ENCODE measurements around the gene LRIT3.
A peak's percentile ranks its signal among the peaks of the same experiment; 100 is the strongest.

The LRIT3 gene, protein sequence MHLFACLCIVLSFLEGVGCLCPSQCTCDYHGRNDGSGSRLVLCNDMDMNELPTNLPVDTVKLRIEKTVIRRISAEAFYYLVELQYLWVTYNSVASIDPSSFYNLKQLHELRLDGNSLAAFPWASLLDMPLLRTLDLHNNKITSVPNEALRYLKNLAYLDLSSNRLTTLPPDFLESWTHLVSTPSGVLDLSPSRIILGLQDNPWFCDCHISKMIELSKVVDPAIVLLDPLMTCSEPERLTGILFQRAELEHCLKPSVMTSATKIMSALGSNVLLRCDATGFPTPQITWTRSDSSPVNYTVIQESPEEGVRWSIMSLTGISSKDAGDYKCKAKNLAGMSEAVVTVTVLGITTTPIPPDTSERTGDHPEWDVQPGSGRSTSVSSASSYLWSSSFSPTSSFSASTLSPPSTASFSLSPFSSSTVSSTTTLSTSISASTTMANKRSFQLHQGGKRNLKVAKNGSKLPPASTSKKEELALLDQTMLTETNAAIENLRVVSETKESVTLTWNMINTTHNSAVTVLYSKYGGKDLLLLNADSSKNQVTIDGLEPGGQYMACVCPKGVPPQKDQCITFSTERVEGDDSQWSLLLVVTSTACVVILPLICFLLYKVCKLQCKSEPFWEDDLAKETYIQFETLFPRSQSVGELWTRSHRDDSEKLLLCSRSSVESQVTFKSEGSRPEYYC

DNA sequence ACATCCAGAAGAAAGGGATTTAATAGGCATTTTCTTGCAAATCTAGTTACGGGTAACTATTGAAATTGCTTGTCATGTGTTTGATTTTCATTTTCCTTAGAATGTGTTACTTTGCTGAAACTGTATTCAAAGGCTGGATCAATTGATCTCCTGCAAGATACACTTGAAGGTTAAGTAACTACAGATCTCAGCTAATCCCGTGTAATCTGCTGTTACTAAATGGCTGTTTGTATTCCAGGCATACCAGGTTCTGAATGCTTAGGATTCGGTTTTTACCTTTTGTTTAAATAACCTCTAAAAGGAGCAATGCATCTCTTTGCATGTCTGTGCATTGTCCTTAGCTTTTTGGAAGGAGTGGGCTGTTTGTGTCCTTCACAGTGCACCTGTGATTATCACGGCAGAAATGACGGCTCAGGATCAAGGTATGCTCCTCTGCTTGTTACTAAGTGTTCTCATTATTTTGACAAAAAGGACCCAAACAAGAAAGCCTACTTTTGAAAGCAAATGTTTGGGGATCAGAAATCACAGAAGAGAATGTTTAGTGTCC lies at the start of gene LRIT3:
Gene LRIT3, plus strand, starts transcription at position 212 of the 547 bp plus-strand sequence. Its CDS starts 95 bp downstream, at position 307.
- no peak for DNase-seq

DNA sequence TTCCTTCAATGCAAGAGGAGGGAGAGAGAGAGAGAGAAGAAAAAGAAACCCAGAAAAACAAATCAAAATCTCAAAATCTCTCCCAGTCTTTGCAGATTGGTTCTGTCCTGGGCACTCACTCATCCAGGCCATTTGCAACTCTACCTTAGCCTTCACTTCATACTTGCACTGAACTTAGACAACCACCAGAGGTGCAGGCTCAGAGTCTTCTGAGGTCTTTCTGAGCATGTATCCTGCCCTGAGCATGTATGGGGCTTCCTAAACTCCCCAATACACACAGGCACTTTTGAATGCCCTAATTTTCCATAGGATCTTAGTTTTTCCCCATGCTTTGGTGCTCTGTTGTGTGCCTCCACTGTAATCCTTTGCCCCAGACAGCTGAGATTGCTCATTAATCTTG lies 49.0 kb upstream of the LRIT3 start:
- no peak for DNase-seq

- no peak for DNase-seq
Observed at GRCh38 chr4:109801099-109801789, 46.7 kb upstream of the LRIT3 start.

- no peak for DNase-seq
Observed at GRCh38 chr4:109801895-109802319, 46.0 kb upstream of the LRIT3 start, which contains the start of gene CFI. Gene CFI (minus strand): TSS chr4:109801999. CDS start chr4:109801971, 28 bp downstream.

DNA sequence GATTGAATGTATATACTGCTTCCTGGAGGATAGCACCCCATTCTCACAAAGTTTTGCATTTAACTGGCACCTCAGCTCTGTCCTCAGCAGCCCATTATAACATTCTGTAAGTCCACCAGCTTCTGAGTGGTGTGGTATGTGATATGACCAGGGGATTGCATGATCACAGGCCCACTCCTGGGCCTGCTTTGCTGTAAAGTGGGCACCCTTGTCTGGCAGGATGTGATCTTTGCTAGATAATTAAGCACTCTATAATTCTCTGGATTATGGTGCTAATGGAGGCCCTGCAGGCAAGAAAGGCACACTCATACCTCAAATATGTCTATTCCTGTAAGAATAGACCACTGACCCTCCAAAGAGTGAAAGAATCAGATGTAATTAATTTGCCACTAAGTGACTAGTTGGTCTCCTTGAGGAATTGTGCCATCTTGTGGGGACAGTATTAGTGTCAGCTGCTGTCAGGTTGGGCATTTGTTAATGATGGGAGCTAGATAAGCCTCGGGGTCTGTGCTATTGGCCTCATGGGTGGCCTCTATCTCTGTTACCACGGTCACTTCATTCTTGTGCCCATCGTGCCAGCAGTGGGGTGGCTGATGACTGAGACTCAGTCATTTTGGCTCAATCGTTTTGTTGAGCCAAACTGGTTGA lies 43.9 kb upstream of the LRIT3 start:
- DNase-seq: peak in 4 of 56 donors; percentile 0 to 6 (median 1)

GRCh38 chr4:109809655-109810054 lies 38.3 kb upstream of the LRIT3 start:
- no peak for DNase-seq

DNA sequence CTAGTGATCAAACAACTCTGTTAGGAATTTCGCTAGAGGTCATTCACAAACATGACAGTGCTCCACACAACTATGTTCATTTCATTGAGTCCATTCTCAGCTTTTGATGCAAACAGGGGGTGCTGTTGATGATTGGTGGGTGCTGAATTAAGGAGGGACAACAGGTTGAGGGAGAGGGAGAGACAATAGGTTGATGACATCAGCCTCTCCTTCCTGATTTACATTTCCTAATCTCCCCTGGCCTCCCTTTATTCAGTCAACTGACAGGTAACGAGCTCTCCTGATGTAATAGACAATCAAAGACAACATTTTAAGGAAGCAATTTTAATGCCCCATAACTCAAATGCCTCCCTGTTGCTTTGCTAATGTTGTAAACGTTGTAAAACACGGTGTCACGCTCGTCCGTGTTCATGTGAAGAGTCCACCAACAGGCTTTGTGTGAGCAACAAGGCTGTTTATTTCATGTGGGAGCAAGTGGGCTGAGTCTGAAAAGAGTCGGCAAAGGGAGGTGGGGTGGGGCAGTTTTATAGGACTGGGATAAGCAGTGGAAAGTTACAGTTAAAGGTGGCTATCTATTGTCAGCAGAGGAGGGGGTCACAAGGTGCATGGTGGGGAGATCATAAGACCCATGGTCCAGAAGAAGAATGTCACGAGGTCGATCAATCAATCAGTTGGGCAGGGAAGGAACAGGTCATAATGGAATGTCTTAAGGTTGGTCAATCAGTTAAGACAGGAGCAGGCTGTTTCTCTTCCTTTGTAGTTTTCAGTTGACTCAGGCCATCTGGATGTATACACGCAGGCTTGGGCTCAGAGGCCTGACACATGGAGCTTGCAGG lies 37.1 kb upstream of the LRIT3 start:
- no peak for DNase-seq

- DNase-seq: no peak
Observed at GRCh38 chr4:109811707-109812106, 36.2 kb upstream of the LRIT3 start.

GRCh38 chr4:109815151-109816081 lies 32.5 kb upstream of the LRIT3 start, which contains the start of gene GAR1:
Gene GAR1 (plus strand): TSS chr4:109815762. CDS start chr4:109816165, 403 bp downstream.
- DNase-seq: peak; percentile 19 to 93 (median 80)

- peak in 2 of 56 donors; percentile 2 to 35 for DNase-seq
Observed at GRCh38 chr4:109816082-109816442, 31.8 kb upstream of the LRIT3 start.

DNA sequence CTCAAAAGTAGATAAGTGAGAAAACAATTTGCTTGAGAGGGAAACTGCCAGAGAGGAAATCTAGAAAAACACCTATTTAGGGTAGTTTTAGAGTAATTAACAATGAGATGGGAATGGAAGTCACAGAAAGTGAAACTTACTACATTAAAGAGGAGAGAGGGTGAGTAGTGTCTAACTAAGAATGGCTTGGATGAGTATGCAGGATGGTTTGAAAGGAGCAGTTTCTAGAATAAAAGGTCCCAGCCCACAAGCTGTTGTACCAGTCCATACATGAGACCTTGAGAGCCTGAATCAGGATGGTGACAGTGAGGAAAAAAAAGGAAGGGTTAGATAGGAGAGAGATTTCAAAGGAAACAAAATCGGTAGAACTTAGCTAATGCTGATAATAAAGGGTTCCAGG lies 31.0 kb upstream of the LRIT3 start:
- DNase-seq: no peak

- DNase-seq: no peak
Observed at GRCh38 chr4:109818268-109818667, 29.6 kb upstream of the LRIT3 start.

DNA sequence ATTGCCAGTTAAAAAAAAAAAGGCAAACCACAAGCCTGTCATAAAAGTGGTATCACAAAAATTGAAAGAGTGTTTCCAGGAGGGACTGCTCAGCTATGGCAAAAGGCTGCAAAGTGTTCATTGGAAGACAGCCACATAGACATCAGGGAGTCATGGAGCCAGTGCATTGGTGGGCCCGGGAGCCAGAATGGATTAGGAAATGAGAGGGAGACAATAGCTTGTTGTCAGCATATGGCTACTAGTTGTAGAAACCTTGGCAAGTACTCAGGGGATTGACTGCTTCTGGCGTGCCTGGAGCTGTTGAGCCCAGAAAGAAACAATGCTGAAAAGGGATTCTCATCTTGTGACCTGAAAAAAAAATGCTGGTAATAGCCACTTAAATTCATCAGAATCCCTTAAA lies 27.3 kb upstream of the LRIT3 start:
- DNase-seq: peak in 17 of 56 donors; percentile 1 to 46 (median 4)

- DNase-seq: no peak
Observed at GRCh38 chr4:109821185-109821584, 26.7 kb upstream of the LRIT3 start.

DNA sequence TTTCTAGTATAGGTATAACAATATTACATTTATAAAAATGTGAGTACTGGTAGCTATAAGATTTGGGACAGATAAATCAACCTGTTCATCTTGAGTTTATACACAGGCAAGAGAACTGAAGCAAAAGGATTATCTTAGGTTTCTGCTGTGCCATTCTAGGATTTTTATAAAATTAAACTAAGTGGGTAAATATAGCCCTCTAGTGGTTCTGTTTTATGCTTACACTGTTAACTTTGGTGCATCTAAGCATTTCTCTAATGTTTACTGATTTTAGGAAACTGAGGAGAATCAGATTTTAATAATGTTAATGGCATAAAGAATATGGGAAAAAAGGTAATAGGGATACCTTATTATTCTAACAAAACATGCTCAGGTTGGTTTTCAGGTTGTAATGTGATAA lies 21.2 kb upstream of the LRIT3 start:
- DNase-seq: no peak

DNA sequence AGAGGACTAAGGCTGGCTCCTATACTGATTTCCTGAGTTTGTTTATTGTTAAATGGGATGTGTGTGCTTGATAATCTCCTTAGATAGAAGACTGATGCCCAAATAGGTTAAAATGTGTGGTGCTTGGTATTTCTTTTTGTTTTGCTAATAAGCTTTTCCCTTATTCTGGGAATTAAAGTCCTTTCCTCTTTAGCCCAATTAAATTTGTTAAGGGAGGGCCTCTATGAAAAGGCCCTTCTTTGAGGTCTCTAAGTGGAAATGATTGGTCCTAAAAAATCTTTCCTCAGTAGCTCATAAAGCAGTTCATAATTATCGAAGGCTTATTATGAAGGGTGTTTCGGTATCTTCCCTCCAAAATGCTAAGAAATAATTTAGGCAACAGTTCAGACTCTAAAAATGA lies 20.2 kb upstream of the LRIT3 start, which contains the start of gene RRH:
Gene RRH, plus strand, starts transcription at position 301 of the 400 bp plus-strand sequence. Its CDS starts 56 bp downstream, at position 357.
- no peak for DNase-seq

GRCh38 chr4:109833756-109834155 lies 14.2 kb upstream of the LRIT3 start:
- DNase-seq: no peak

DNA sequence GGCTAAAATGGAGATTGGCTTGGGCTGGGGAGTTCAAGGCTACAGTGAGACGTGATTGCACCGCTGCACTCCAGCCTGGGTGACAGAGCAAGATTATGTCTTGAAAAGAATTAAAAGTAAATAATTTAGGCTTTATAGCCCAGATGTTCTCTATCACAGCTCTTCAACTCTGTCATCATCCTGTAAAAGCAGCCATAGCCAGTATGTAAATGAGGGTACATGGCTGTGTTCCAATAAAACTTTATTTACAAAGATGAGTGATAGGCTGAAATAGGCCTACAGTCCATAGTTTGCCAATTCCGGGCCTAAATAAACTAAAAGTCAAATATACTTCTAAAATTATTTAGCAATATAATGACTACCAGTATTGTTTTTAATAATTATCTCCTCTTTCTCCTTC lies 10.9 kb upstream of the LRIT3 start:
- no peak for DNase-seq
